CD4-positive, alpha-beta T cell treated with Interleukin-6 at 100 ng/mL for 8 hours (primary cell): ENCODE results near the gene DCAF5.
"Not testable (repeated sequence)": the region's sequence is repeated elsewhere in the genome, so short reads cannot be mapped to it uniquely, and the experiment has no call there.

Experiments
- DNase-seq: peaks from one replicate; pipeline ENCODE4 v3.0.0-alpha.2; 2020; ENCODE audit warnings: mixed read lengths, low spot score

DCAF5 gene

GRCh38 chr14:69152902-69153151, at the start of gene DCAF5:
Gene DCAF5, minus strand, starts transcription at chr14:69153119. Its CDS starts 141 bp downstream, at chr14:69152978.
- peak; percentile 95 for DNase-seq

GRCh38 chr14:69199786-69200185, 46.9 kb upstream of the DCAF5 start:
- DNase-seq = no peak

- no peak for DNase-seq
These were observed 40.8 kb upstream of the DCAF5 start for GRCh38 chr14:69193721-69194120.

- DNase-seq = peak; percentile 71
These were observed 38.6 kb upstream of the DCAF5 start, which contains the start of gene EXD2 for GRCh38 chr14:69191340-69192111. Gene EXD2, plus strand, starts transcription at chr14:69191498. Its CDS starts 17,973 bp downstream, at chr14:69209471.

GRCh38 chr14:69190191-69190590, 37.3 kb upstream of the DCAF5 start:
- DNase-seq = no peak

GRCh38 chr14:69183735-69184134, 30.8 kb upstream of the DCAF5 start:
- no peak for DNase-seq

GRCh38 chr14:69182580-69182979, 29.7 kb upstream of the DCAF5 start:
- DNase-seq = not testable (repeated sequence)

GRCh38 chr14:69181491-69181890, 28.6 kb upstream of the DCAF5 start:
- no peak for DNase-seq

GRCh38 chr14:69175130-69175529, 22.2 kb upstream of the DCAF5 start:
- DNase-seq = no peak

GRCh38 chr14:69171569-69171968, 18.6 kb upstream of the DCAF5 start:
- DNase-seq = no peak

- DNase-seq = no peak
These were observed 17.9 kb upstream of the DCAF5 start for GRCh38 chr14:69170839-69171238.

- not testable (repeated sequence) for DNase-seq
These were observed 12.9 kb upstream of the DCAF5 start for GRCh38 chr14:69165787-69166186.

- DNase-seq = no peak
These were observed 8.7 kb upstream of the DCAF5 start for GRCh38 chr14:69161590-69161989.

- DNase-seq = no peak
These were observed 3.3 kb upstream of the DCAF5 start for GRCh38 chr14:69156224-69156623.

- no peak for DNase-seq
These were observed 1.9 kb upstream of the DCAF5 start for GRCh38 chr14:69154779-69155178.

- DNase-seq = no peak
These were observed 953 bp upstream of the DCAF5 start for GRCh38 chr14:69153873-69154270.

GRCh38 chr14:69153152-69153872, 393 bp upstream of the DCAF5 start:
- DNase-seq = no peak

- DNase-seq = peak; percentile 62
These were observed 578 bp downstream of the DCAF5 start for GRCh38 chr14:69152181-69152901.

- peak; percentile 70 for DNase-seq
These were observed 1.3 kb downstream of the DCAF5 start for GRCh38 chr14:69151458-69152180.

GRCh38 chr14:69149461-69150244, 3.3 kb downstream of the DCAF5 start:
- no peak for DNase-seq

- no peak for DNase-seq
These were observed 10.8 kb downstream of the DCAF5 start for GRCh38 chr14:69142101-69142500.
